ENCODE measurements around the gene SEC61B.
"Not testable (repeated sequence)": the region's sequence is repeated elsewhere in the genome, so short reads cannot be mapped to it uniquely, and the experiment has no call there.

Gene SEC61B

DNA sequence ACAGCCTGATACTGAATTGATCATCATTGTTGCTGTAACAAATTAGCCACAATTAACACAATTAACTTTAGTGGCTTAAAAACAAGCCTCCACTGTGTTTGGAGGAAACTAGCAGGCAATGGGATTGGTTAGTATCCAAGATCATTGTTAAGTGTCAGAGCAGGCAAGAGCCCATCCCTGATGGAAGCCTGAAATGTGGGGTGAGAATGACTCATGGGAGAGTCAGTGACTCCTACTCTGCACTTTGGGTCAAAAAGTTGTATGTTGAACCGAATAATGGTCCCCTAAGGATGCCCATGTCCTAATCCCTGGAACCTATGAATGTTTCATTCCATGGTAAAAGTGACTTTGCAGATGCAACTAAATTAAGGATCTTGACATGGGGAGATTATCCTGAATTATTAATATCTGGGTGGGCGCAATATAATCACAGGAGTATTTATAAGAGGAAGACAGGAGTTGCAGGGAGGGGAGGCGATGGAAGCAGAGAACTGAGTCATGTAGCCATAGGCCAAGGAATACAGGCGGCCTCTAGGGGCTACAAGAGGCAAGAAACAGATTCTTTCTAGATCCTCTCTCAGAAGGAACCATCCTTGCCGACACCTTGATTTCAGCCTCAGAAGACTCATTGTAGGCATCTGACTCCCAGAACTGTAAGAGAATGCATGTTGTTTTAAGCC lies 29.2 kb upstream of the SEC61B start:
- DNase-seq: no peak

- no peak for DNase-seq
Observed at GRCh38 chr9:99193466-99193821, 28.6 kb upstream of the SEC61B start.

DNA sequence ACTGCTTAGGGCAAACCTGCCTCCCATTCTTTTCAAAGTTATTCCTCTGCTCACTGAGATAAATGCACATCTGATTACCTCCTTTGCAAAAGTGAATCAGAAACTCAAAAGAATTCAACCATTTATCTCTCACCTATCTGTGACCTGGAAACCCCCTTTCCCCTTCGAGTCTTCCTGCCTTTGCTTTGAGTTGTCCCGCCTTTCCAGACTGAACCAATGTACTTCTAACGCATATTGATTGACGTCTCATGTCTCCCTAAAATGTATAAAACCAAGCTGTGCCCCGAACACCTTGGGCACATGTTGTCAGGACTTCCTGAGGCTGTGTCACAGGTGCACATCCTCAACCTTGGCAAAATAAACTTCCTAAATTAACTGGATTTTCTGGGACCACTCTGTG lies 25.6 kb upstream of the SEC61B start:
- not testable (repeated sequence) for DNase-seq

GRCh38 chr9:99197124-99197630 lies 24.9 kb upstream of the SEC61B start:
- DNase-seq: no peak

DNA sequence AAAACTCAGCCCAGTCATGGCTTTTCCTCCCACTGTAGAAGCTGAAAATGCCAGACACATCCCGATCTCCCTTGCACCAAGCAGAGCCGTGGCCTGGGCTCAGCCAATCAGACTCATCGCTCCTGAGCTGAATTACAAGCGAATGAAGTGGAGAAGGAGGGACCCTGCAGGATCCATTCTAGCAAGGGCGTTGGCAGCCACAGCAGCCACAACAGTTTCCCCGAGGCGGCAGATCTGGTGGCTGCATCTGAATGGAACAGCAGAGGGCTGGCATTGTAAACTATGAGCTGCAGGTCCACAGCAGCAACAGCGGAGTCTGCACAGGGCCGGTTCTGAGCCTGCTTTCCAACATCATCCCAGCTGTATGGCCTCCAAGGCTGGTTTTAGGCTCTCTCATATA lies 24.1 kb upstream of the SEC61B start:
- DNase-seq: no peak

- no peak for DNase-seq
Observed at GRCh38 chr9:99199938-99200539, 22.0 kb upstream of the SEC61B start.

GRCh38 chr9:99201603-99202002 lies 20.5 kb upstream of the SEC61B start:
- no peak for DNase-seq

- DNase-seq: no peak
Observed at GRCh38 chr9:99210572-99210971, 11.5 kb upstream of the SEC61B start.

DNA sequence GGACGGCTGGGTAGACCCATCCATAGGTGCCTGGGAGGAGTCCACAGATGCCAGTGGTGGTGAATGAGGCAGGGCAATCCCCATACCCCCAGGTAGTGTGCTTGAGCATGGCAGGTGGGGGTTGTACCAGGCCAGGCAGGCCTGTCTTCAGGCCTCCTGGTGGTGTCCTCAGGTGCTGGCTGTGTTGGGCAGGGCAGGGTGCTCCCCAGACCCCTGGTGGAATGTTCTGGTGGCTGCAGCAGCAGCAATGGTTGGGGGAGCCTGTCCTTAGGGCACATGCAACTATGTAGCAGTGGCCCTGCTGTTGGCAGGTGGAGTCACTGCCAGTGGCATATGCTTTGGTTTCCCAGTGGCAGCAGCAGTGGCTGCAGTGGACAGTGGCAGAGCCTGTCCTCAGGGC lies 10.3 kb upstream of the SEC61B start:
- no peak for DNase-seq

DNA sequence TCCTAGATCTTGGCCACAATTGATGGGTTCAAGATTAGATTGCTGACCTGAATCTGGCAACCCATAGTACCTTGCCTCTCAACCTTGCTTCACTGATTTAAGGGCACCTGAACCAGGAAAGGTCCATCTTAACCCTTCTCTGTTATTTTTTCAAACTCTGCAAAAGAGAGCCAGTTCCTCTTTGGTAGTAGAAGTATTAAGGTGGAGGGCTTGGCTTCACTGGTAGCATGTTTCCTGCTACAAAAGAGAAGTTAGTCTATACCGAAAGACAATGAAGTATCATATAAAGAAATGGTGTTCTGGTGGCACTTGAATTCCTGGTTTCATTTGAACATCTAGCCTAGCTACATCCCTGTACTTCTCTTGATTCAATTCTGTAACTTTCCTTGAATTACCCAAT lies 8.9 kb upstream of the SEC61B start:
- DNase-seq: no peak

DNA sequence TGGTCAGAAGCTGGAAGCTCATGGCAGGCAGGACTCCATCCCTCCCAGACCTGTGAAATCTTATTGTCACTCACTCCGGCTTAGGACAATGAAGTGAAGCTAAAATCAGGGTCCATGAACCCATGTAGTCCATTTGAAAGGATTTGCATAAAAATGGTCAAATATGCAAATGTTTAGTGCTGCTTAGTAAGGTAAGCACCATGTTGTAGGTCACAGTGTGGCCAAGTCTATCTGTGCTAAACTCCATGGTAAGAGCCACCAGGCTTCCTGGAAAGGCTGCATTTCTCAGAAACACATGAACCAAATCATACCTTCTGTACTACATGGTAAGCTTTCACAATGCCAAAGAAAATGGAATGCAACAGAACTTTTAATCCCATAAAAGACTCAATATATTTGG lies 6.0 kb upstream of the SEC61B start:
- no peak for DNase-seq

DNA sequence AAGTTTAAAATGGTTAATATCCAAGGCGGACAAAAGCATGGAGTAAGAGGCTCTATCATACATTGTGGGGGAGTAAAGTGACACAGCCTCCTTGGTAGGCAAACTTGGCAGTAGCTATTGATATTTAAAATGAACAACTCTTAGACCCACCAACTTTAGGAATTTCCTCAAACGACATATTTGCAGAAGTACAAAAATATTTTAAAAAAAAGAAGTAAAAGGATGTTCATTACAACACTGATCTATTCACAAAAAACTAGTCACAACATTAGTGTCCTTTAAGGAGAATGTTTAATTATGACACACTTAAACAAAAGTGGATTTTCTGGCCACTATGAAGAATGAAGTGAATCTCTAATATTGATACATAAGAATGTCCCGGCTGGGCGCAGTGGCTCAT lies 2.1 kb upstream of the SEC61B start:
- no peak for DNase-seq

GRCh38 chr9:99221266-99221620 lies 839 bp upstream of the SEC61B start:
- no peak for DNase-seq

DNA sequence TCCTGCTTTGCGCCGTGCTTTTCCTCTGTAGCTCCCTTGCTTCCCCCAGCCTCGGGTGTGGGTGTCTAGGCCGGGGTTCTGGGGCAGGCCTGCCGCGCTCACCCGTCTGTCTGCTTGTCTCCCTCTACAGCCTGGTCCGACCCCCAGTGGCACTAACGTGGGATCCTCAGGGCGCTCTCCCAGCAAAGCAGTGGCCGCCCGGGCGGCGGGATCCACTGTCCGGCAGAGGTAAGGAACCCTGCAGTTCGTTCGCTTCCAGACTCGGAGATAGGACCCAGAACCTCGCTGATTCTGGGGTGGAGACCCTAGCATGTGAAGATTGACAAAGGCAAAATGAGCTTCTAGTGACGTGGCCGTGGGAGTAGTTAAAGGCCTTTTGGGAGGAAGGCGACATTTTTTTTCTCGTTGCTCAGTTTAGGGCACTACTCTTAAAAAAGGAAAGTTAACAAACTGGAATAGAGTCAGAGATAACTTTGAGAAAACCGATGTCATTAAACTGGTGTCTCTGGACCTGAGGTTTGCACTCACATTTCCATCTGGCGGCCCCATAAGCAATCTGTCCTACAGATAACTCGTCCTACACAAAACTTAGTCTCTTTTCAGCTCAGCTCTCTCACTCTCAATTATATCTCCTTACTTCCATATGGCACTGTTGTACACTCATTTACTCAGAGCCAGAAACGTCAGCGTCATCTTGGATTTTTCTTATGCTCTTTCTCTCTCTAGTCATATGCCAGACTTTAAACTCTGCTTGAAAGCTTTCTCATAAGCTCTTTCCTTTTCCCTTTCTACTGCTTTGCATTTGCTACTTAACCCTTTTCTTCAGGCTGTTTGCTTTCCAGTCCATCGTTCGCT lies 561 bp downstream of the SEC61B start:
- no peak for DNase-seq

GRCh38 chr9:99224445-99224844 lies 2.4 kb downstream of the SEC61B start:
- DNase-seq: no peak

DNA sequence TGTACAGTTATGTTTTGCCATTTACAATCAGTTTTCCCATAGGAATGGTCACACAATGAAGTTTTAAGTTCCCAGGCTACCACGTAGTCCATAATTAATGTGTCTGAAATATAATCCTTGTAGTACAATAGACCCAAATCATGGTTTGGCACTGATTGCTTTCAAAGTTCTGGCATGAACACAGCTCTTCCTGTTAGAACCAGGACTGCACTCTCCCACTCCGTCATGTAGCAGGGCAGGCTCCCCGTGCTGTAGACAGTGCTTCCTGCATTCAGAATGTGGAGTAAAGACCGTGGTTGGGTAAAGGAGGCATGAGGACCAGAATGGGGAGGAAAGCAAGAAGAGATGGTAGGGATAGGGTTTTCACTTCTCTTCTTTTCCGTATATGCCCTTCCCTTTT lies 4.0 kb downstream of the SEC61B start:
- DNase-seq: no peak

GRCh38 chr9:99230206-99230605 lies 8.1 kb downstream of the SEC61B start:
- no peak for DNase-seq

- DNase-seq: no peak
Observed at GRCh38 chr9:99231711-99232110, 9.6 kb downstream of the SEC61B start.

DNA sequence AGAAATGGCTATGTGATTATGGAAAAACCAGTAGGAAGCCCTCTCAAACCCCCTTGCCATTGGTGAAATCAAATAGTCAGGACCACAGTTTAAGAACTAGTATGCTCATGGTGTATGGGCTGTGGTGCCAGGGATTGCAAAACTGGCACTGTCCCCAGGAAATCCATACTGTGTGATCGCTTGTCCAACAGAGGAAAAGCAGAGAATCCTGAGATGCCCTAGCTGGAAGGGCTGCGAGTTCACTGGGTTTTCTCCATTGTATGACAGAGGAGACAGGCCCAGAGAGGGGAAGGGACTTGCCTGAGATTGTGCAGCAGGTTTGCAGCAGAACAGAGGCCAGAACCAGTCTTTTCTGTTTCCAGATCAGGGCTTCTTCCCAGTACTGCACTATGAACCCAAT lies 12.5 kb downstream of the SEC61B start:
- no peak for DNase-seq

GRCh38 chr9:99235069-99235468 lies 13.0 kb downstream of the SEC61B start:
- no peak for DNase-seq

DNA sequence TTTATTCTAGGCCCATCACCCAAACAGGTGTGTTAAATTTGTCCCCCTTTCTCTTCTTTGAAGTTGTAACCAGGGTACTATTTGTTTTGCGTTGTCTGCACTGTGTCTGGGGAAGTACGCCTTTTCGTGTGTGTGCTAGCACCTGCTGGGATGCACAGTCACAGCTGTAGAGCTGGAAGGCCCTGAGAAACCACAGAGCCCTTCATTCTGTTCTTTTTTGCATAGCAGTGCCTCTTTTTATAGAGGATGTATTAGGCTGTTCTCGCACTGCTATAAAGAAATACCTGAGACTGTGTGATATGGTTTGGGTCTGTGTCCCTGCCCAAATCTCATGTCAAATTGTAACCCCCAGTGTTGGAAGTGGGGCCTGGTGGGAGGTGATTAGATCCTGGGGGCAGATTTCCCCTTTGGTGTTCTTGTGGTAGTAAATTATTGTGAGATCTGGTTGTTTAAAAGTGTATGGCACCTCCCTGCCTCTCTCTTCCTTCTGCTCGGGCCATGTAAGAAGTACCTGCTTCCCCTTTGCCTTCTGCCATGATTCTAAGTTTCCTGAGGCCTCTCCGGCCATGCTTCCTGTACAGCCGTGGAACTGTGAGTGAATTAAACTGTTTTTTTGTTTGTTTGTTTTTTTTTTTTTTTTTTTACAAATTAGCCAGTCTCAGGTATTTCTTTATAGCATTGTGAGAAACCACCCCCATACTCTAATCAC lies 14.0 kb downstream of the SEC61B start:
- no peak for DNase-seq

GRCh38 chr9:99237356-99237755 lies 15.3 kb downstream of the SEC61B start:
- DNase-seq: no peak

- DNase-seq: not testable (repeated sequence)
Observed at GRCh38 chr9:99237849-99238248, 15.8 kb downstream of the SEC61B start.
